ENCODE measurements around the gene PHF20.
A peak's percentile ranks its signal among the peaks of the same experiment; 100 is the strongest.
"Not testable (repeated sequence)": the region's sequence is repeated elsewhere in the genome, so short reads cannot be mapped to it uniquely, and the experiment has no call there.

Gene PHF20

DNA sequence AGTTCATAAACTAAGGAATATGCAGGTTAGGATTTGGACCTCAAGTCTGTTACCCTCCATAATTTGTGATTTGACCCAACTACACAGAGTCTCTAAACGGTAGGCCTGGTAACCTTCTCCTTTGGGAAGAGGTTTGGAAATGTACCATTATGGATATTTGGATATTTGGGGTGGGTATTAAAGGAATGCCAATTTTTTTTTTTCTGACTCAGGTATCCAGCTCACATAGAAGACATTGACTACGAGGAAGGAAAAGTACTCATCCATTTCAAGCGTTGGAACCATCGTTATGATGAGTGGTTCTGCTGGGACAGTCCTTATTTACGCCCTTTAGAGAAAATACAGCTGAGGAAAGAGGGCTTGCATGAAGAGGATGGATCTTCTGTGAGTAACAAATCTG lies 70.5 kb downstream of the PHF20 start:
- Histone ChIP-seq H3K27me3 (ENCODE audit: insufficient read depth, poor library complexity, severe bottlenecking) (no peaks in the 10 kb centered on the region), H3K4me3 (replicated peaks; ENCODE audit: insufficient read depth, low read length) (no peak overlapping the region), H3K27ac (replicated peaks) (no peak overlapping the region)
- no peak for DNase-seq (ENCODE audit: low read depth in 1 of 2, low spot score in 1 of 2)
- TF ChIP-seq, protein P1, sequence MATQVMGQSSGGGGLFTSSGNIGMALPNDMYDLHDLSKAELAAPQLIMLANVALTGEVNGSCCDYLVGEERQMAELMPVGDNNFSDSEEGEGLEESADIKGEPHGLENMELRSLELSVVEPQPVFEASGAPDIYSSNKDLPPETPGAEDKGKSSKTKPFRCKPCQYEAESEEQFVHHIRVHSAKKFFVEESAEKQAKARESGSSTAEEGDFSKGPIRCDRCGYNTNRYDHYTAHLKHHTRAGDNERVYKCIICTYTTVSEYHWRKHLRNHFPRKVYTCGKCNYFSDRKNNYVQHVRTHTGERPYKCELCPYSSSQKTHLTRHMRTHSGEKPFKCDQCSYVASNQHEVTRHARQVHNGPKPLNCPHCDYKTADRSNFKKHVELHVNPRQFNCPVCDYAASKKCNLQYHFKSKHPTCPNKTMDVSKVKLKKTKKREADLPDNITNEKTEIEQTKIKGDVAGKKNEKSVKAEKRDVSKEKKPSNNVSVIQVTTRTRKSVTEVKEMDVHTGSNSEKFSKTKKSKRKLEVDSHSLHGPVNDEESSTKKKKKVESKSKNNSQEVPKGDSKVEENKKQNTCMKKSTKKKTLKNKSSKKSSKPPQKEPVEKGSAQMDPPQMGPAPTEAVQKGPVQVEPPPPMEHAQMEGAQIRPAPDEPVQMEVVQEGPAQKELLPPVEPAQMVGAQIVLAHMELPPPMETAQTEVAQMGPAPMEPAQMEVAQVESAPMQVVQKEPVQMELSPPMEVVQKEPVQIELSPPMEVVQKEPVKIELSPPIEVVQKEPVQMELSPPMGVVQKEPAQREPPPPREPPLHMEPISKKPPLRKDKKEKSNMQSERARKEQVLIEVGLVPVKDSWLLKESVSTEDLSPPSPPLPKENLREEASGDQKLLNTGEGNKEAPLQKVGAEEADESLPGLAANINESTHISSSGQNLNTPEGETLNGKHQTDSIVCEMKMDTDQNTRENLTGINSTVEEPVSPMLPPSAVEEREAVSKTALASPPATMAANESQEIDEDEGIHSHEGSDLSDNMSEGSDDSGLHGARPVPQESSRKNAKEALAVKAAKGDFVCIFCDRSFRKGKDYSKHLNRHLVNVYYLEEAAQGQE (IDR thresholded peaks at IDR 0.05; ENCODE audit: insufficient replicate concordance, low read depth): no peak
- TF ChIP-seq GABPA (IDR thresholded peaks at IDR 0.05; ENCODE audit: low read depth): no peak
- TF ChIP-seq, protein P2, sequence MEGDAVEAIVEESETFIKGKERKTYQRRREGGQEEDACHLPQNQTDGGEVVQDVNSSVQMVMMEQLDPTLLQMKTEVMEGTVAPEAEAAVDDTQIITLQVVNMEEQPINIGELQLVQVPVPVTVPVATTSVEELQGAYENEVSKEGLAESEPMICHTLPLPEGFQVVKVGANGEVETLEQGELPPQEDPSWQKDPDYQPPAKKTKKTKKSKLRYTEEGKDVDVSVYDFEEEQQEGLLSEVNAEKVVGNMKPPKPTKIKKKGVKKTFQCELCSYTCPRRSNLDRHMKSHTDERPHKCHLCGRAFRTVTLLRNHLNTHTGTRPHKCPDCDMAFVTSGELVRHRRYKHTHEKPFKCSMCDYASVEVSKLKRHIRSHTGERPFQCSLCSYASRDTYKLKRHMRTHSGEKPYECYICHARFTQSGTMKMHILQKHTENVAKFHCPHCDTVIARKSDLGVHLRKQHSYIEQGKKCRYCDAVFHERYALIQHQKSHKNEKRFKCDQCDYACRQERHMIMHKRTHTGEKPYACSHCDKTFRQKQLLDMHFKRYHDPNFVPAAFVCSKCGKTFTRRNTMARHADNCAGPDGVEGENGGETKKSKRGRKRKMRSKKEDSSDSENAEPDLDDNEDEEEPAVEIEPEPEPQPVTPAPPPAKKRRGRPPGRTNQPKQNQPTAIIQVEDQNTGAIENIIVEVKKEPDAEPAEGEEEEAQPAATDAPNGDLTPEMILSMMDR (IDR thresholded peaks at IDR 0.05; ENCODE audit: insufficient read depth, low read length): no peak

DNA sequence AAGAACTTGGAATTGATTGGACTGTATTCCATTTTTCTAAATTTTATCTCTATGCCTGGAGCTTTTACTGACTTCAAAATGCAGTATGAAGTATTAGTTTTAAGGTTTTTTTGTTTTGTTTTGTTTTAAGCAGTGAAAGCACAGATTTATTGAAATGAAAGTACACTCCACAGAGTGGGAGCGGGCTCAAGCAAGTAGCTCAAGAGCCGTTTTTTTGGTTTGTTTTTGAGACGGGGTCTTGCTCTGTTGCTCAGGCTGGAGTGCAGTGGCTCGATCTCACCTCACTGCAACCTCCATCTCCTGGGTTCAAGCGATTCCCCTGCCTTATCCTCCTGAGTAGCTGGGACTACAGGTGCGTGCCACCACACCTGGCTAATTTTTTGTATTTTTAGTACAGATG lies 72.1 kb downstream of the PHF20 start:
- not testable (repeated sequence) for H3K27me3 ChIP-seq (ENCODE audit: insufficient read depth, poor library complexity, severe bottlenecking); H3K27ac ChIP-seq (replicated peaks); H3K4me3 ChIP-seq (replicated peaks; ENCODE audit: insufficient read depth, low read length); DNase-seq (ENCODE audit: low read depth in 1 of 2, low spot score in 1 of 2)

DNA sequence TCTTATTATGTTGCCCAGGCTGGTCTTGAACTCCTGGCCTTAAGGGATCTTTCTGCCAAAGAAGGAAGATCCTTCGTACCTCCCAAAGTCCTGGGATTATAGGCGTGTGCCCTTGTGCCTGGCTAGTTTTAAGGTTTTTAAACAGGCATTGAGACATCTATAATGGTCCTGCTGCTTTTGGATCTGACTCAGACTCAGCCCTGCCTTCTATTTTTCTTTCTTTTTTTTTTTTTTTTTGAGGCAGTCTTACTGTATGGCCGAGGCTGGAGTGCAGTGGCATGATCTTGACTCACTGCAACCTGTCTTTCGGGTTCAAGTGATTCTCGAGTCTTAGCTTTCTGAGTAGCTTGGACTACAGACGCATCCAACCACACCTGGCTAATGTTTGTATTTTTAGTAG lies 73.7 kb downstream of the PHF20 start:
- no peak for DNase-seq (ENCODE audit: low read depth in 1 of 2, low spot score in 1 of 2)
- no peak overlapping the region for H3K27ac ChIP-seq (replicated peaks)
- no peak overlapping the region for H3K4me3 ChIP-seq (replicated peaks; ENCODE audit: insufficient read depth, low read length)
- TF ChIP-seq, protein P2 (IDR thresholded peaks at IDR 0.05; ENCODE audit: insufficient read depth, low read length): no peak
- TF ChIP-seq, protein P1 (IDR thresholded peaks at IDR 0.05; ENCODE audit: insufficient replicate concordance, low read depth): no peak
- TF ChIP-seq SPI1 (IDR thresholded peaks at IDR 0.05; ENCODE audit: borderline replicate concordance, low read depth) (no peak), POLR2AphosphoS5 (IDR thresholded peaks at IDR 0.05; ENCODE audit: low read depth) (no peak), GABPA (IDR thresholded peaks at IDR 0.05; ENCODE audit: low read depth) (no peak)
- no peaks in the 10 kb centered on the region for H3K27me3 ChIP-seq (ENCODE audit: insufficient read depth, poor library complexity, severe bottlenecking)

DNA sequence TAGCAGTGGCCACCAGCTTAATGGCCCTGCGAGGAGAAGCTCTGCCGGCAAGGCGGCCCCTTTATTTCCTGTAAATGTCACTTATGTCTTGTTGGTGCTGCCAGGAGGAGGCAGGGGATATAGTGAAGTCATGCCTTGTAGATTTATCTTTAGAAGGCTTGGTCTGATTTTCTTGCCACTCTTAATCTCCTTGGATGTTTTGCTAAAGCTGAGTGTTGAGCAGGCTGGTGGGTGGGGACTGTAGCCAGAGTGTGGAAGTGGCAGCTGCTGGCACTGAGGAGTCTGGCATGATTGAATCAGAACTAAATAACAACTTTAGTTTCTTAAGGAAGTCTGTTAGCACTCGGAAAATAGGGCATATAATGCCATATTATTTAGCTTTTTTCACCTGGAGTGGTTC lies 77.9 kb downstream of the PHF20 start:
- no peak for DNase-seq (ENCODE audit: low read depth in 1 of 2, low spot score in 1 of 2)
- Histone ChIP-seq H3K27ac (replicated peaks) (no peak overlapping the region), H3K4me3 (replicated peaks; ENCODE audit: insufficient read depth, low read length) (no peak overlapping the region), H3K27me3 (ENCODE audit: insufficient read depth, poor library complexity, severe bottlenecking) (no peaks in the 10 kb centered on the region)
- TF ChIP-seq, protein P2 (IDR thresholded peaks at IDR 0.05; ENCODE audit: insufficient read depth, low read length): no peak
- no peak for TF ChIP-seq GABPA (IDR thresholded peaks at IDR 0.05; ENCODE audit: low read depth)
- TF ChIP-seq, protein P1 (IDR thresholded peaks at IDR 0.05; ENCODE audit: insufficient replicate concordance, low read depth): no peak
- no peak for TF ChIP-seq POLR2AphosphoS5 (IDR thresholded peaks at IDR 0.05; ENCODE audit: low read depth)
- TF ChIP-seq SPI1 (IDR thresholded peaks at IDR 0.05; ENCODE audit: borderline replicate concordance, low read depth): no peak

DNA sequence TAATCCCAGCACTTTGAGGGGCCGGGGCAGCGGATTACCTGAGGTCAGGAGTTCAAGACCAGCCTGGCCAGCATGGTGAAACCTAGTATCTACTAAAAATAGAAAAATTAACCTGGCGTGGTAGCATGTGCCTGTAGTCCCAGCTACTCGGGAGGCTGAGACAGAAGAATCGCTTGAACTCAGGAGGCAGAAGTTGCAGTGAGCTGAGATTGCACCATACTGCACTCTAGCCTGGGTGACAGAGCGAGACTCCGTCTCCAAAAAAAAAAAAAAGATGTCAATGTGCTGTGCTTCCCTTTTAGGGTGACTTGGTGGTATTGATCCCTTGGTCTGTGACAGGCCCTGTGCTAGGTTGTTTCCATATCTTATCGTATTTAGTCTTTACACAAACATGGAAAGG lies 79.8 kb downstream of the PHF20 start:
- H3K4me3 ChIP-seq (replicated peaks; ENCODE audit: insufficient read depth, low read length); H3K27ac ChIP-seq (replicated peaks); H3K27me3 ChIP-seq (ENCODE audit: insufficient read depth, poor library complexity, severe bottlenecking): not testable (repeated sequence)
- peak; percentile 12 to 79 for DNase-seq (ENCODE audit: low read depth in 1 of 2, low spot score in 1 of 2)

Data from HL-60 (cell line).